Measurements from ENCODE around the gene UBAC1. TPM values are rescaled to one million over a fixed set of nuclear protein-coding genes. Genes with fewer than 3 reads are reported as not detected.

The UBAC1 gene
- total and polyA plus RNA-seq, 11 donors = 71.1 to 140 (median 100) TPM

- H3K27me3 ChIP-seq = no peaks in the 10 kb centered on the region
- 93 to 100% (median 96%) methylated on average over 6 of the region's 6 CpGs for WGBS, 4 donors
- H3K4me1 ChIP-seq = peaks cover 0 to 41% (median 27%) of the 10 kb centered on the region in 12 donors
- intact Hi-C loops (cut with DNase I) = loop anchor here in 4 of 10 donors (5.0 to 10.0 kb wide), 4 partner anchors 42 to 205 kb away; partner anchors contain the start of gene KCNT1 (in 1 of the 4)
- H3K36me3 ChIP-seq = peaks cover 0 to 41% (median 7%) of the 10 kb centered on the region in 9 donors
- H3K9me3 ChIP-seq = peaks cover 0 to 22% (median 1%) of the 10 kb centered on the region in 12 donors
- TF ChIP-seq, protein P1, sequence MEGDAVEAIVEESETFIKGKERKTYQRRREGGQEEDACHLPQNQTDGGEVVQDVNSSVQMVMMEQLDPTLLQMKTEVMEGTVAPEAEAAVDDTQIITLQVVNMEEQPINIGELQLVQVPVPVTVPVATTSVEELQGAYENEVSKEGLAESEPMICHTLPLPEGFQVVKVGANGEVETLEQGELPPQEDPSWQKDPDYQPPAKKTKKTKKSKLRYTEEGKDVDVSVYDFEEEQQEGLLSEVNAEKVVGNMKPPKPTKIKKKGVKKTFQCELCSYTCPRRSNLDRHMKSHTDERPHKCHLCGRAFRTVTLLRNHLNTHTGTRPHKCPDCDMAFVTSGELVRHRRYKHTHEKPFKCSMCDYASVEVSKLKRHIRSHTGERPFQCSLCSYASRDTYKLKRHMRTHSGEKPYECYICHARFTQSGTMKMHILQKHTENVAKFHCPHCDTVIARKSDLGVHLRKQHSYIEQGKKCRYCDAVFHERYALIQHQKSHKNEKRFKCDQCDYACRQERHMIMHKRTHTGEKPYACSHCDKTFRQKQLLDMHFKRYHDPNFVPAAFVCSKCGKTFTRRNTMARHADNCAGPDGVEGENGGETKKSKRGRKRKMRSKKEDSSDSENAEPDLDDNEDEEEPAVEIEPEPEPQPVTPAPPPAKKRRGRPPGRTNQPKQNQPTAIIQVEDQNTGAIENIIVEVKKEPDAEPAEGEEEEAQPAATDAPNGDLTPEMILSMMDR (IDR thresholded peaks at IDR 0.05) = no peak
- TF ChIP-seq POLR2A (IDR thresholded peaks at IDR 0.05) = no peak
- no peak overlapping the region for H3K27ac ChIP-seq
- ATAC-seq = no peak
- H3K4me3 ChIP-seq = peak overlapping the region in 1 of 12 donors; percentile 80
- no peak for DNase-seq
Measured at GRCh38 chr9:135909371-135909770, 51.8 kb downstream of the UBAC1 start.

DNA sequence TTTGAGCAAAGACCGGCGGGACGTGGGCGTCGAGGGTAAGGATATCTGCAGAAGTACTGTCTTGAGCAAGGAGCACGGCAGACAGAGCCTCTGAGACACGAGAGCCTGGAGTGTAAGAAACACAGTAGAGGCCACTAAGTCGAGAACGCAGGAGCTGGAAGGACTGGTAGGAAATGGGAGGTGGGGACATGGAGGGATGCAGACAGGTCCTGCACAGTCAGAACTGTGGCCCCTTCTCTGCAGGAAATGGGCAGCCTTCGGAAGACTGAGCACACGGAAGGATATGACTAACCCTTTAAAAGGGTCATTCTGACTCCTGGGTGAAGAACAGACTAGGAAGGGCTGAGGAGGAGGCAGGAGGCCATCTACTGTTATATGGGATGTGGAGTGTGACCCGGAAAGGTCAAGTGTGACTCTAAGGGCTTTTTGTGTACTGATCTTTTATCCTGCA is 52.4 kb downstream of the UBAC1 start:
- ATAC-seq = no peak

GRCh38 chr9:135908093-135908753 is 53.0 kb downstream of the UBAC1 start:
- ATAC-seq (peak in 1 of 4 donors; percentile 5), DNase-seq (no peak)
- peaks cover 0 to 29% (median 3%) of the 10 kb centered on the region in 9 donors for H3K36me3 ChIP-seq
- peak overlapping the region in 11 of 12 donors; percentile 76 to 94 (median 88) for H3K27ac ChIP-seq
- peak overlapping the region; percentile 61 to 95 (median 79) for H3K4me3 ChIP-seq
- peaks cover 0 to 48% (median 30%) of the 10 kb centered on the region in 12 donors for H3K4me1 ChIP-seq
- intact Hi-C loops (cut with DNase I) = loop anchor here in 4 of 10 donors (5.0 to 10.0 kb wide), 4 partner anchors 41 to 203 kb away; partner anchors contain the start of gene KCNT1 (in 1 of the 4)
- no peaks in the 10 kb centered on the region for H3K27me3 ChIP-seq
- no peak for TF ChIP-seq POLR2A (IDR thresholded peaks at IDR 0.05)
- TF ChIP-seq, protein P1 (IDR thresholded peaks at IDR 0.05) = no peak
- peaks cover 0 to 11% (median 0%) of the 10 kb centered on the region in 12 donors for H3K9me3 ChIP-seq
- 16 to 39% (median 18%) methylated on average over 15 to 42 of the region's 42 CpGs for whole genome bisulfite sequencing, 4 donors

More for the DNA sequence above, 52.4 kb downstream of the UBAC1 start:
- peak overlapping the region in 9 of 12 donors; percentile 61 to 95 (median 81) for H3K4me3 ChIP-seq
- no peaks in the 10 kb centered on the region for H3K27me3 ChIP-seq
- H3K9me3 ChIP-seq = peaks cover 0 to 16% (median 0%) of the 10 kb centered on the region in 12 donors
- peaks cover 0 to 35% (median 7%) of the 10 kb centered on the region in 9 donors for H3K36me3 ChIP-seq
- intact Hi-C loops (cut with DNase I) = loop anchor here in 4 of 10 donors (5.0 to 10.0 kb wide), 4 partner anchors 41 to 204 kb away; partner anchors contain the start of gene KCNT1 (in 1 of the 4)
- peak overlapping the region in 2 of 12 donors; percentile 83 to 88 for H3K27ac ChIP-seq
- peaks cover 0 to 43% (median 27%) of the 10 kb centered on the region in 12 donors for H3K4me1 ChIP-seq
- no peak for TF ChIP-seq POLR2A (IDR thresholded peaks at IDR 0.05)
- TF ChIP-seq, protein P1 (IDR thresholded peaks at IDR 0.05) = no peak
- DNase-seq = no peak
- WGBS, 4 donors = 81 to 87% (median 83%) methylated on average over 12 of the region's 12 CpGs
